ENCODE measurements around the gene OR5K1.

The OR5K1 gene

DNA sequence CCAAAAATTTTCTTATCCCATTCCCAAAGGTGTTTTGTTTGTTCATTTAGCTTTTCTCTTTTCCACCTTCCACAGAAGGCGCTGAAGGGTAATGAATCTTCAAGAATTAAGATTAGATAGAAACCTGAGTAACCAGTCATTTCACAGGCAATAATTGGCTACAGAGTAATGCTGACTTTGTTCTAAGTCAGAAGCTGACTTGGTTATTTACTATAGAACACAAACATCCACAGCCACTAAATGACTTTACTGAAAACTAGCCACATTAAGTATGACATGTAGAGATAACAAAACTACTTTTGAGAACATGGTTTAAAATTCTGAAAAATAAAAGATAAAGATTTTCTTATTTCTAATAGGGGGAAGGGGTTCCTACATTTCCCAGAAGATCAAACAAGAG is 51.9 kb downstream of the OR5K1 start:
- DNase-seq (ENCODE audit: low read depth): no peak

DNA sequence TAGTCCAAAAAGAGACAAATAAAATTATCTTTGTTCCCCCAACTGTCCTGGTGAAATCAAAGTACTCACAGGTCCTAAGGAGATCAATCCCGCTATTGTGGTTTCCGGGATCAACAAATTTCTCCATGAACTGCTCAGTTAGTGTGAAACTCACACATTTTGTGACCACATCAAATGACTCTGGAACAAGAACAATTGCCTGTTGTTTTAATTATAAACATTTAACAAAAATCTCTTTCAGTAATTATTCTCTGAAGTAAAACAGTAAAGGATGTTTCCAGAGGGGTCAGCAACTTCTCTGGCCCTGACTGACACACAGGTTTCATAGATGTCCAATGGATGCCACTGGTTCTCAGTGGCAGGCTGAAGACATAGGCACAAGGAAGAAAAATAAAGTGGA is 55.8 kb downstream of the OR5K1 start:
- no peak for DNase-seq (ENCODE audit: low read depth)

DNA sequence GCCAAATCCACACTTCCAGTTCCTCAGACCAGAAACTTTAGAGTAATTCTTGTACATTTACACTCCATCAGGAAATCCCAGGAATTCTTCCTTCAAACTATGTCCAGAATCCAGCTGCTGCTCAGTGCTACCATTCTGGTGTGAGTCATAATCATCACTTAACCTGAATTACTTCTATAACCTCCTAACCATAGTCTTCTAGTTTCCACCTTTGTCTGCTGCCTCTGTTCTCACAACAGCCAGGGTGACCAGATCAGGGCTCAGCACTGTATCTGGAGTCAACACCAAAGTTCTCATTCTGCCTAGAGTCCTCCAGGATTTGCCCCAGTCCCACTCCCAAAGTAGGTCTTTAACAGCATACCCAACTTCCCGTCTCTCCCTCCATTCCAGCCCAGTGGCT is 56.4 kb downstream of the OR5K1 start:
- no peak for DNase-seq (ENCODE audit: low read depth)

DNA sequence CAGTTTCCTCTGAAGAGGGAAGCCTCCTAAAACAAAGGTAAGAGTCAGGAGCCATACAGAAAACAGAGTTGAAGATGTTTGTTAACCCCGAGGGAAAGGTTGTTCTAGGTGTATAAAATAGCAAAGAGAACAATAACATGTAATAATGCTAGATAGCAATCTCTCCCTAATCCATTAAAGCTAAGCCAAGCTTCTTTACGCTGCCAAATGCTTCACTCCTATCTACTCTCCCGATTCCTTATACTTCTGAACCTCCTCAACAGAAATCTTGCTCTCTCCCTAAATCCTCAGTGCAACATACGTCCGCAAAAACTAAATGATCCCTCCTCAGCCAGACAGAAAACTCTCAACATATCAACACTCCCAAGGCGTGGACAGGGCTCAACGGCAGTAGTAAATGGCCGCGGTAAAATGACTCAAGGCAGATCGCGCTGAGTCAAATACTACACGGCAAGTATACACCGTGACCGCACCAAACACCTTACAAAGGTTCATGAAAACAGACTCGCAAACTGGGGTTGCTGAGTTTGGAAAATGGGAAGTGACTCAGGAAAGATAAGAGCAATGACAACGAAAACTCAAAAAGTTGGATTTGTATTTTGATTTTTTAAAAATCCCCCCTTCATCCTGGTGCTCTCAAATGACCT is 59.0 kb downstream of the OR5K1 start:
- DNase-seq (ENCODE audit: low read depth): no peak

All from CMK (cell line).